HepG2 (cell line): Measurements from ENCODE around the gene PLEKHA8. TPM values are rescaled to one million over a fixed set of nuclear protein-coding genes. Genes with fewer than 3 reads are reported as not detected.
A peak's percentile ranks its signal among the peaks of the same experiment; 100 is the strongest.

Source experiments
- ATRX ChIP-seq: sonication (generic); formaldehyde crosslinking; IDR thresholded peaks from 2 replicates; pipeline ENCODE4 v1.4.0; 2020; ENCODE audit warnings: missing genetic modification reagents, borderline replicate concordance
- DMAP1 ChIP-seq: IDR thresholded peaks from 2 replicates; pipeline ENCODE4 v1.6.1; 2016
- EED ChIP-seq: sonication (generic); formaldehyde crosslinking; IDR thresholded peaks from 2 replicates; pipeline ENCODE4 v1.5.0; 2020; ENCODE audit warnings: mild to moderate bottlenecking, missing genetic modification reagents
- FOXK2 ChIP-seq: fragments of 450-650 bp; IDR thresholded peaks from 2 replicates; pipeline ENCODE4 v1.6.1; 2016
- TEAD3 ChIP-seq: optimal IDR thresholded peaks from 2 replicates; pipeline ENCODE3; 2016; ENCODE audit warnings: borderline replicate concordance
- ZNF282 ChIP-seq: fragments of 450-650 bp; IDR thresholded peaks from 2 replicates; pipeline ENCODE4 v1.6.1; 2018; ENCODE audit not compliant: partially characterized antibody
- polyA plus RNA-seq, 8 experiments: library from polyadenylated mRNA; depleted of rRNA in 3 of 8; stranded (reverse) in 7 of 8; unstranded in 1 of 8; fragments of >200 nt; fragmentation: Illumina TruSeq in 4 of 8; extraction: Trizol in 4 of 8; gene quantifications; 2 replicates each; pipeline versions ENCODE4 v1.2.1 to v1.2.3, GENCODE V29; 2011 to 2016; ENCODE audit warnings: low read depth in 4 of 8, missing spikeins in 1 of 8, mixed read lengths in 1 of 8; ENCODE audit not compliant: insufficient read depth in 1 of 8
- total RNA-seq, 5 experiments: library from RNA; depleted of rRNA; stranded (reverse); fragments of >200 nt; fragmentation: Illumina TruSeq; extraction: Trizol; gene quantifications; 2 replicates each; pipeline ENCODE4 v1.2.3, GENCODE V29; 2016; ENCODE audit warnings: low read depth in 1 of 5
- TF ChIP-seq, protein P1 (sequence below): sonication (generic); formaldehyde crosslinking; IDR thresholded peaks from 2 replicates; pipeline ENCODE4 v1.8.1; 2023; ENCODE audit warnings: mild to moderate bottlenecking, missing genetic modification reagents
- TF ChIP-seq, protein P2 (sequence below): sonication (generic); formaldehyde crosslinking; IDR thresholded peaks from 2 replicates; pipeline ENCODE4 v1.5.0; 2020; ENCODE audit warnings: mild to moderate bottlenecking, missing genetic modification reagents, borderline replicate concordance
- TF ChIP-seq, protein P3 (sequence below): sonication (generic); formaldehyde crosslinking; IDR thresholded peaks from 2 replicates; pipeline ENCODE4 v1.4.0; 2020; ENCODE audit warnings: missing genetic modification reagents
- TF ChIP-seq, protein P4 (sequence below): sonication (generic); formaldehyde crosslinking; IDR thresholded peaks from one replicate; pipeline ENCODE4 v1.5.1; 2020; ENCODE audit warnings: mild to moderate bottlenecking, missing genetic modification reagents; ENCODE audit errors: not compliant biosample characterization
- TF ChIP-seq, protein P5 (sequence below): sonication (generic); formaldehyde crosslinking; IDR thresholded peaks from 2 replicates; pipeline ENCODE4; 2020; ENCODE audit warnings: missing genetic modification reagents, mild to moderate bottlenecking, borderline replicate concordance

The PLEKHA8 gene
- total and polyA plus RNA-seq, 2 of the 13 experiments (the other 11 are each of a cell fraction or from before 2014, with no cell fraction given) = 12.5 to 26.4 TPM

DNA sequence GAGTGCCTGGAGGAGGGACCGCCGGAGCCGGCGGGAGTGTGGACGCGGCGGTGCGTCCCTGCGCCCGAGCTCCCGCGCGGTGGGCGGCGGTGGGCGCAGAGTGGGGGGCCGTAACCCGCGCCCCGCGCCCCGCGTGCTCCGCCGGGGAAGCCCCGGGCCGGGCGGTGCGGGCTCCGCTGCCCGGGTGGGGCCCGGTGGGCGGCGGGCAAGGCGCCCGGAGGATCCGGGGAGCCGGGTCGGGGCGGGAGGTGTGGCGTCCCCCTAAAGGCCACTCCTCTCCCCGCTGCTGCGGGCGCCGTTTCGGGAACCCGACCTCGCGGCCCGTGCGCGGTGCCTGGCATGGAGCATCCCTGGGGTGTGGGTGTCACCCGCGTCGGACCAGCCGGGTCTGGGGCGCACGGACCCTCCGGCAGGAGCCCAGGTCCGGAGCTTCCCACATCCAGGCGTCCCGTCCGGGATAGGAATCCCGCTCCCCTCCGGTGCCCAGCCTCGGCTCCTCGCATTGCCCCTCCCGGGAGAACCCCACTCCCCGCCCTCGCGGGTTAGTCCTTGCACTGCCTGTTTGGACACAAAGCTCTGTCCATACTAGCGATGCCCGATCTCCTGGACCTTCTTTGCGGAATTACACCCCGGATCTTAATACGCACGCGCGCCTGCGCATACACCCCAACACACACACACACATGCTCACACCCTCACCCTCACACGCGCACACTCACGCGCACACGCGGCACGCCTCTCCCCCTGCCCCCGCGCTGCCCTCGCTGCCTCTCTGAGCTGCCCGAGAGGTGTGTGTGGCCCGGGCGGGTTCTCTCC is 107.3 kb downstream of the PLEKHA8 start (continued):
- TF ChIP-seq, protein P1, sequence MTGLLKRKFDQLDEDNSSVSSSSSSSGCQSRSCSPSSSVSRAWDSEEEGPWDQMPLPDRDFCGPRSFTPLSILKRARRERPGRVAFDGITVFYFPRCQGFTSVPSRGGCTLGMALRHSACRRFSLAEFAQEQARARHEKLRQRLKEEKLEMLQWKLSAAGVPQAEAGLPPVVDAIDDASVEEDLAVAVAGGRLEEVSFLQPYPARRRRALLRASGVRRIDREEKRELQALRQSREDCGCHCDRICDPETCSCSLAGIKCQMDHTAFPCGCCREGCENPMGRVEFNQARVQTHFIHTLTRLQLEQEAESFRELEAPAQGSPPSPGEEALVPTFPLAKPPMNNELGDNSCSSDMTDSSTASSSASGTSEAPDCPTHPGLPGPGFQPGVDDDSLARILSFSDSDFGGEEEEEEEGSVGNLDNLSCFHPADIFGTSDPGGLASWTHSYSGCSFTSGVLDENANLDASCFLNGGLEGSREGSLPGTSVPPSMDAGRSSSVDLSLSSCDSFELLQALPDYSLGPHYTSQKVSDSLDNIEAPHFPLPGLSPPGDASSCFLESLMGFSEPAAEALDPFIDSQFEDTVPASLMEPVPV (CRISPR knock-in tag) = peak; percentile 26; the same call in 1 of the 2 replicates
- TF ChIP-seq ZNF282 (no peak), EED (CRISPR knock-in tag) (no peak), DMAP1 (0 out of 2 replicates have a peak, but pooled peaks have one; percentile 42), ATRX (CRISPR knock-in tag) (no peak), FOXK2 (no peak), TEAD3 (CRISPR knock-in tag) (peak; percentile 33)
- TF ChIP-seq, protein P2, sequence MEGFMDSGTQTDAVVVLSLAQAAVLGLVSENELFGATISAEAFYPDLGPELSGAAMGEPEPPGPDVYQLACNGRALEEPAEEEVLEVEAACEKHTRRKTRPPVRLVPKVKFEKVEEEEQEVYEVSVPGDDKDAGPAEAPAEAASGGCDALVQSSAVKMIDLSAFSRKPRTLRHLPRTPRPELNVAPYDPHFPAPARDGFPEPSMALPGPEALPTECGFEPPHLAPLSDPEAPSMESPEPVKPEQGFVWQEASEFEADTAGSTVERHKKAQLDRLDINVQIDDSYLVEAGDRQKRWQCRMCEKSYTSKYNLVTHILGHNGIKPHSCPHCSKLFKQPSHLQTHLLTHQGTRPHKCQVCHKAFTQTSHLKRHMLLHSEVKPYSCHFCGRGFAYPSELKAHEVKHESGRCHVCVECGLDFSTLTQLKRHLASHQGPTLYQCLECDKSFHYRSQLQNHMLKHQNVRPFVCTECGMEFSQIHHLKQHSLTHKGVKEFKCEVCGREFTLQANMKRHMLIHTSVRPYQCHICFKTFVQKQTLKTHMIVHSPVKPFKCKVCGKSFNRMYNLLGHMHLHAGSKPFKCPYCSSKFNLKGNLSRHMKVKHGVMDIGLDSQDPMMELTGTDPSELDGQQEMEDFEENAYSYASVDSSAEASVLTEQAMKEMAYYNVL (CRISPR knock-in tag) = no peak
- TF ChIP-seq, protein P3, sequence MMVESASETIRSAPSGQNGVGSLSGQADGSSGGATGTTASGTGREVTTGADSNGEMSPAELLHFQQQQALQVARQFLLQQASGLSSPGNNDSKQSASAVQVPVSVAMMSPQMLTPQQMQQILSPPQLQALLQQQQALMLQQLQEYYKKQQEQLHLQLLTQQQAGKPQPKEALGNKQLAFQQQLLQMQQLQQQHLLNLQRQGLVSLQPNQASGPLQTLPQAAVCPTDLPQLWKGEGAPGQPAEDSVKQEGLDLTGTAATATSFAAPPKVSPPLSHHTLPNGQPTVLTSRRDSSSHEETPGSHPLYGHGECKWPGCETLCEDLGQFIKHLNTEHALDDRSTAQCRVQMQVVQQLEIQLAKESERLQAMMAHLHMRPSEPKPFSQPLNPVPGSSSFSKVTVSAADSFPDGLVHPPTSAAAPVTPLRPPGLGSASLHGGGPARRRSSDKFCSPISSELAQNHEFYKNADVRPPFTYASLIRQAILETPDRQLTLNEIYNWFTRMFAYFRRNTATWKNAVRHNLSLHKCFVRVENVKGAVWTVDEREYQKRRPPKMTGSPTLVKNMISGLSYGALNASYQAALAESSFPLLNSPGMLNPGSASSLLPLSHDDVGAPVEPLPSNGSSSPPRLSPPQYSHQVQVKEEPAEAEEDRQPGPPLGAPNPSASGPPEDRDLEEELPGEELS (CRISPR knock-in tag) = no peak
- TF ChIP-seq, protein P4, sequence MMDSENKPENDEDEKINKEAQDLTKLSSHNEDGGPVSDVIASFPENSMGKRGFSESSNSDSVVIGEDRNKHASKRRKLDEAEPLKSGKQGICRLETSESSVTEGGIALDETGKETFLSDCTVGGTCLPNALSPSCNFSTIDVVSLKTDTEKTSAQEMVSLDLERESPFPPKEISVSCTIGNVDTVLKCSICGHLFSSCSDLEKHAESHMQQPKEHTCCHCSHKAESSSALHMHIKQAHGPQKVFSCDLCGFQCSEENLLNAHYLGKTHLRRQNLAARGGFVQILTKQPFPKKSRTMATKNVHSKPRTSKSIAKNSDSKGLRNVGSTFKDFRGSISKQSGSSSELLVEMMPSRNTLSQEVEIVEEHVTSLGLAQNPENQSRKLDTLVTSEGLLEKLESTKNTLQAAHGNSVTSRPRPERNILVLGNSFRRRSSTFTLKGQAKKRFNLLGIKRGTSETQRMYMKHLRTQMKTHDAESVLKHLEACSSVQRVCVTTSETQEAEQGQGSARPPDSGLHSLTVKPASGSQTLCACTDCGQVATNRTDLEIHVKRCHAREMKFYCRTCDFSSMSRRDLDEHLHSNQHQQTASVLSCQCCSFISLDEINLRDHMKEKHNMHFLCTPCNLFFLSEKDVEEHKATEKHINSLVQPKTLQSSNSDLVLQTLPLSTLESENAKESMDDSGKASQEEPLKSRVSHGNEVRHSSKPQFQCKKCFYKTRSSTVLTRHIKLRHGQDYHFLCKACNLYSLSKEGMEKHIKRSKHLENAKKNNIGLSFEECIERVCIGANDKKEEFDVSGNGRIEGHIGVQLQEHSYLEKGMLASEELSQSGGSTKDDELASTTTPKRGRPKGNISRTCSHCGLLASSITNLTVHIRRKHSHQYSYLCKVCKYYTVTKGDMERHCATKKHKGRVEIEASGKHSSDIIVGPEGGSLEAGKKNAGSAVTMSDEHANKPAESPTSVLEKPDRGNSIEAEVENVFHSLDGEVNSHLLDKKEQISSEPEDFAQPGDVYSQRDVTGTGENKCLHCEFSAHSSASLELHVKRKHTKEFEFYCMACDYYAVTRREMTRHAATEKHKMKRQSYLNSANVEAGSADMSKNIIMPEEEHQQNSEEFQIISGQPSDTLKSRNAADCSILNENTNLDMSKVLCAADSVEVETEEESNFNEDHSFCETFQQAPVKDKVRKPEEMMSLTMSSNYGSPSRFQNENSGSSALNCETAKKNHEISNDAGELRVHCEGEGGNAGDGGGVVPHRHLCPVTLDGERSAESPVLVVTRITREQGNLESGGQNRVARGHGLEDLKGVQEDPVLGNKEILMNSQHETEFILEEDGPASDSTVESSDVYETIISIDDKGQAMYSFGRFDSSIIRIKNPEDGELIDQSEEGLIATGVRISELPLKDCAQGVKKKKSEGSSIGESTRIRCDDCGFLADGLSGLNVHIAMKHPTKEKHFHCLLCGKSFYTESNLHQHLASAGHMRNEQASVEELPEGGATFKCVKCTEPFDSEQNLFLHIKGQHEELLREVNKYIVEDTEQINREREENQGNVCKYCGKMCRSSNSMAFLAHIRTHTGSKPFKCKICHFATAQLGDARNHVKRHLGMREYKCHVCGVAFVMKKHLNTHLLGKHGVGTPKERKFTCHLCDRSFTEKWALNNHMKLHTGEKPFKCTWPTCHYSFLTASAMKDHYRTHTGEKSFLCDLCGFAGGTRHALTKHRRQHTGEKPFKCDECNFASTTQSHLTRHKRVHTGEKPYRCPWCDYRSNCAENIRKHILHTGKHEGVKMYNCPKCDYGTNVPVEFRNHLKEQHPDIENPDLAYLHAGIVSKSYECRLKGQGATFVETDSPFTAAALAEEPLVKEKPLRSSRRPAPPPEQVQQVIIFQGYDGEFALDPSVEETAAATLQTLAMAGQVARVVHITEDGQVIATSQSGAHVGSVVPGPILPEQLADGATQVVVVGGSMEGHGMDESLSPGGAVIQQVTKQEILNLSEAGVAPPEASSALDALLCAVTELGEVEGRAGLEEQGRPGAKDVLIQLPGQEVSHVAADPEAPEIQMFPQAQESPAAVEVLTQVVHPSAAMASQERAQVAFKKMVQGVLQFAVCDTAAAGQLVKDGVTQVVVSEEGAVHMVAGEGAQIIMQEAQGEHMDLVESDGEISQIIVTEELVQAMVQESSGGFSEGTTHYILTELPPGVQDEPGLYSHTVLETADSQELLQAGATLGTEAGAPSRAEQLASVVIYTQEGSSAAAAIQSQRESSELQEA (CRISPR knock-in tag) = no peak
- TF ChIP-seq, protein P5, sequence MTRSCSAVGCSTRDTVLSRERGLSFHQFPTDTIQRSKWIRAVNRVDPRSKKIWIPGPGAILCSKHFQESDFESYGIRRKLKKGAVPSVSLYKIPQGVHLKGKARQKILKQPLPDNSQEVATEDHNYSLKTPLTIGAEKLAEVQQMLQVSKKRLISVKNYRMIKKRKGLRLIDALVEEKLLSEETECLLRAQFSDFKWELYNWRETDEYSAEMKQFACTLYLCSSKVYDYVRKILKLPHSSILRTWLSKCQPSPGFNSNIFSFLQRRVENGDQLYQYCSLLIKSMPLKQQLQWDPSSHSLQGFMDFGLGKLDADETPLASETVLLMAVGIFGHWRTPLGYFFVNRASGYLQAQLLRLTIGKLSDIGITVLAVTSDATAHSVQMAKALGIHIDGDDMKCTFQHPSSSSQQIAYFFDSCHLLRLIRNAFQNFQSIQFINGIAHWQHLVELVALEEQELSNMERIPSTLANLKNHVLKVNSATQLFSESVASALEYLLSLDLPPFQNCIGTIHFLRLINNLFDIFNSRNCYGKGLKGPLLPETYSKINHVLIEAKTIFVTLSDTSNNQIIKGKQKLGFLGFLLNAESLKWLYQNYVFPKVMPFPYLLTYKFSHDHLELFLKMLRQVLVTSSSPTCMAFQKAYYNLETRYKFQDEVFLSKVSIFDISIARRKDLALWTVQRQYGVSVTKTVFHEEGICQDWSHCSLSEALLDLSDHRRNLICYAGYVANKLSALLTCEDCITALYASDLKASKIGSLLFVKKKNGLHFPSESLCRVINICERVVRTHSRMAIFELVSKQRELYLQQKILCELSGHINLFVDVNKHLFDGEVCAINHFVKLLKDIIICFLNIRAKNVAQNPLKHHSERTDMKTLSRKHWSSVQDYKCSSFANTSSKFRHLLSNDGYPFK (CRISPR knock-in tag) = no peak
